HG03460 (cell line): ENCODE results near the gene POLR2M.

Experiments
- ATAC-seq: cut with Tn5 transposase; IDR thresholded peaks from one replicate; pipeline ENCODE4 v1.9.1; 2021; ENCODE audit not compliant: unreplicated experiment

POLR2M gene

GRCh38 chr15:57735891-57736290 lies 29.4 kb downstream of the POLR2M start:
- no peak for ATAC-seq

DNA sequence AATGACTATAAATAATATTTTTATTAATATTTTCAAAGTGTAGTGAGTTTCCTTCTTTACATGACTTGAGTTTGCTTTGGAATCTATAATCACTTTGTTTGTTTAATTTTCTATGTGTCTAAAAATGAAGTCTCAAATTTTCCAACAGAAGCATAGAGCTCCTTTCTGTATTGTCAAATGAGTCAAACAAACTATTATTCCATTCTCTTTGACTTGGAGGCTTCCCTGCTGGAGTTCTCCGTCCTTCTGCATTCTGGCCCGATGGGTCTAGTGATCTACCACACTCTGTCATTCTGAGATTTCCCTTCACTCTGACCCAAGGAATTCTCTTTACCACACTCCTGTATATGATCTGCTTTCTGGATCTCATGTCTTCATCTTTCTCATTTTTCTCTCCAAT lies 30.1 kb downstream of the POLR2M start:
- ATAC-seq = no peak

DNA sequence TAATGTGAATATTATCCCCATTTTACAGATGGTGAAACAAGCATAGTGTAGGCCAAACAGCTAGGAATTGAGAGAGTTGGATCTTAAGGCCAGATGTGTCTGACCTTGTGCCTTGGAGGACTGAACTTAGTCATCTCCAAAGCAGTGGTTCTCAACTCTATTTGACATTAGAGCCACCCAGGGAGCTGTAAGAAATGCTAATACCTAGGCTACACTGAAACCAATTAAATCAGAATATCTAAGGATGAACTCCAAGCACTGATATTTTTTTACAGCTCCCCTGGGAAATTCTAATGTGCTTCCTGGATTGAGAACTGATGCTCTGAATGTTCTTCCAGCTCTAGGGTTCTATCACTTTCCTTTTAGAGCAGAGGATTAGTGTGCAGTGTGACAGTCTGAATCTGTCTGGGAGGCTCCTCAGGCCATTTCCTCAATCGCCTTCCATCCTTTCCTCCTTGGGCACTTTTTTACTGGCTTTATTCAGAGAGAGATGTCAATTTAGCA lies 32.3 kb downstream of the POLR2M start:
- no peak for ATAC-seq

GRCh38 chr15:57740048-57740447 lies 33.5 kb downstream of the POLR2M start:
- ATAC-seq = no peak

GRCh38 chr15:57741089-57741488 lies 34.6 kb downstream of the POLR2M start:
- no peak for ATAC-seq

DNA sequence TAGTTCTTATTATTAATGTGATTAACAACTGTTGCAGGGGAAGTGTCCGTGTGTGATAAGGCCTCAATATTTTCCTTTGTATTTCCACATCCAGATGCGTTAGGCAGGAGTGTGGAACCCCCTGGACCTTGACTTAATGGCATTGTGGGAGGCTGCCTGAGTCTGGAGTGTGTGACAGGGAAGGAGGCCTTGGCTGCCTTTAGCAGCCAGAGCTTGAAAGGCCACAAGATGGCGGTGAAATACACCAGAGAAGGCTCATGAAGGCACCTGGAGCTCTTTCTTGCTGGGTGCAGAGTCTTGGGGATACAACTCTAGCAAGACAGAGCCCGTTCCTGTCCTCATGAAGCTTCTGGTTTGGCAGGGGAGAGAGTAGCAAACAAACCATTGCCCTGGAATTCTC lies 36.9 kb downstream of the POLR2M start:
- no peak for ATAC-seq

DNA sequence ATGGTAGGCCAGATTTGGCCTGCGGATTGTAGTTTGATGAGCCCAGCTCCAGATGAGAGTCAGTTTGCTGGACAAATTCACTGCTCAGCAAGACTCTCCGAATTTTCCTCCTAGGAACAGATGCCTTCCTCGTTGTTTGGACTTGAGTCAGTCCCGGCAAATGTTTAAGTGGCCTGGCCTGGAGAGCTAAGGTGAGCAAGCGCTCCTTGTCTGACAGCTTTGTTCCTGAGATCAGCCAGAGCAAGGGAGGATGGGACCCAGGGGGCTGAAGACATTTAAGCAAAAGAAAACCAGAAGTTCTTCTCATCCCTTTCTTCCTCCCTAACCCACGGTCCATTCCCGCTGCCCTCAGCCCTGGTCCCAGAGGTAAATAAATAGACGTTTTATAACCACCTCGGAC lies 40.3 kb downstream of the POLR2M start:
- ATAC-seq = no peak

DNA sequence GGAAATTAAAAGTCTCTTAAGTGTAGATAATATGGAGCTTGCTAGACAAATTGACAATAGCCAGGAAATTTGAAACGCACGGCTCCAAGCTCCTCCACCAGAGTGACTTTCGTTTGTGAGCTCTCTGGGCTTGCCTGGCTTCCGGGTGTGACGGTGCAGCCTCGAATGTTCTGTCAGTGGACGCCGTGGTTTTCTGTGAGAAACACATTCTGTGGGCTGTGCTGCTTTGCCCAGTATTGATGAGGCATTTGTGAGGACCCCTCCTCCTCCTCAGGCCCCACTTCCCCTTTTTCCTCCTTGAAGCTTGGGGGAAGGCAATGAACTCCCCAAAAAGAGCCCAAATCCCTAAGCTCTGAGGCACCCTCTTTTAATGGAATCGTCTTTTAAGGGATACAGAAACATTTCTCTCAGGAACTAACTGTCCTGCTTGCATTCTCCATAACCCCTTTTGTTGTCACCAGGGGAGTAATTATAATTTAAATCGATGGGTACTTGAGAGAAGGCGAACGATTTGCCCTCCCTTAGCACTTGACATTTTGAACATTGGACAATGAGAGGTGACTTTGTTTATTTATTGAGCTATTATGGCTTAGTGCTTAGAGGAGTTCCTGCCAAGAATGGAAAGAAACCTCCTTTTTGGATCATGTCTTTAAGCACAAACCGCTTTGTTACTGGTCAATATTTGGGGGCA lies 40.8 kb downstream of the POLR2M start:
- no peak for ATAC-seq

DNA sequence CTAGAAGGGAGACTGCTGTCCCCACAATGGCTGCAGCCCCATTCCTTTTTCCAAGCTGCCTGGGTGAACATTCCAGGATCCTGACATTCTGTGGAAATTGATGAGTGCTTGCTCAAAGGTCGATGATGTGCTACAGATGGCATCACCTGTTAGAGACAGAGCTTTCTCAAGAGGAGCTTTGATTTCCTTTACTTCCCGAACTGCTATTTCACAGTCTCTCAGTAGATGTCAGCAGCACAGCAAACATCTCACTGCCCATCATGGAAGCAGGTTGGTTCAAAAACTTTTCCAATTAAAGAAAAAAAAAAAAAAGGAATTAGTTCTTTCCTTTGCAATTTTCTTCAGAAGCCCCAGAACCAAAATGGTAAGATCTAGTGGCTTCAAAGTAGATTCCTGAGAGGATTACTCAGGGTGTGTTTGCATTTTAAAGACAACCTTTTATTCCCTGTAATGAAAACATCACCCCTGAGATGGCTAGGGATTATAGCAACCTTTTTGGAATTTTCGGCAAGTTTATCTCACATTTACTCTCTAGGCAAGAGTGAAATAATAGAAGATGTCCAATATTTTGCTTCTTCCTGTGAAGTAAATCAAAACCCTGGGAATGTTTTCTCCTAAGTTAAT lies 44.8 kb downstream of the POLR2M start:
- ATAC-seq = no peak

DNA sequence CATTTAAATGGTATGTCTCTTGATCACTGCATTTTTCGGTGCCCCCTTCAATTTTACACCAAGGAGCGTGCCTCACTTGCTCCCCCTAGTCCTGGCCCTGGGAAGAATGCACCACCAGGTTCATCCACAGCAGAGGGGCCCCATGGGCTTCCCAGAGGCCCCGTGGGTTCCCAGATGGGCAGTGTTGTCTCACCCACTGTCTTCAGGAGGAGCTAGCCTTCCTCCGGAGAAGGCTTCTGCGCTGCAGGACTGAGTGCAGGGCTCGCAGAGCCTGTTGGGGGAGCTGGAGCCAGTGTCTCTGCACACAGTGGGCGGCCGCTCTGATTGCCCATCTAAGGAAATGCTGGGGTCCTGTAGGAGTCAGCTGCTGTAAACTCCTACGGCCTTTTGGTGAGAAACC lies 45.9 kb downstream of the POLR2M start:
- ATAC-seq = no peak

DNA sequence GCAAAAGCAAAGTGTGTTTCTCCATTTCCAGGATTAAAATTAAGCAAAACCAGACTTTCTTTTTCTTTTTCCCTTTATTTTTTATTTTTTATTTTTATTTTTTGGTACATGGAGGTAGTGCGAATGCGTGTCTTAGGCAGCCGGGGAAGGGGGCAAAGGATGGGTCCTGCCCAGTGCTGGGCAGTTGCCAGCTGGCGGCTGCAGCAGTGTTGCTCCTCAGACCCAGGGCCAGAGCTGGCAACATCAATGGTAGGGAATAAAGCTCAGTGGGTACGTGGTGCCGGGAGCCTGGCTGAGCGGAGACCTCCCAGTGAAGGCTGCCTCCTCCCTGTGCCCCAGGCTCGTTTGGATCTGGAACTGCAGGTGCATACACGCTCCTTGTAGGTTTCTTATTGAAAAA lies 46.3 kb downstream of the POLR2M start:
- ATAC-seq = no peak

- no peak for ATAC-seq
These were observed 50.0 kb downstream of the POLR2M start for GRCh38 chr15:57756466-57756865.

DNA sequence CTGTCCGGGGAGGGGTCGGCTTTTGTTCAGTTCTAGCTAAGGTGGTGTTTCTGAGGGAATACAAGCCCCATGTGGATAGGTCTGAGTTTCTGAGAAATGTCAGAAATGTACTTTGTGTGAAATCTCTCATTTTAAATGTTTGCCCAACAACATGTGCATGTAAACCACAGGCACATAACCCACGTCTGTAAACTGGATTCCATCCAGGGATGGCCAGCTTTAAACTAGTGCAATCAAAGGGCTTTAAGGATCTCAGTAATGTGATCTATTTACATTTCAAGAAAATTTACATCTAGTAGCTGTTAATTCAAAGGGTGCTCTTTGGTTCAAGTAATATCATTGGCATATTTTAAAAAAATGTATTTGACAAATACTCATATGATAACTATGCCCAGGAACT lies 52.0 kb downstream of the POLR2M start:
- no peak for ATAC-seq

DNA sequence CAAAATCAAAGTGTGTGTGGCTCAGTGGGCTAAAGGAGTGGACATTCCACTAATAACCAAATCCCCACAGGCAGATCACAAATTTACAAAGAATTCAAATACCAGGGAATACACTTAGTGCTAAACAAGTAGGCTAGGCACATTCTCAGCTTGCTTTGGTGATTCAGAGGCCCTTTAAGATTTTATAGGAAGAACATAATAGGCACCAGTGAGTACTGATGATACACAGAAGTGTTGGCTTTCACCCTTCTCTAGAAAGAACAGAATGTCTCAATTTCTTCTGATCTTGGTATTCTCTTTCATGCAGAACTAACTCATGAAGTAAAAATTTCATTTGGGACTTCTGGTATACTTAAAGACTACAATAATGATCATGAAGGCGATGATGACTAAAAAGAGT lies 55.0 kb downstream of the POLR2M start:
- ATAC-seq = no peak

DNA sequence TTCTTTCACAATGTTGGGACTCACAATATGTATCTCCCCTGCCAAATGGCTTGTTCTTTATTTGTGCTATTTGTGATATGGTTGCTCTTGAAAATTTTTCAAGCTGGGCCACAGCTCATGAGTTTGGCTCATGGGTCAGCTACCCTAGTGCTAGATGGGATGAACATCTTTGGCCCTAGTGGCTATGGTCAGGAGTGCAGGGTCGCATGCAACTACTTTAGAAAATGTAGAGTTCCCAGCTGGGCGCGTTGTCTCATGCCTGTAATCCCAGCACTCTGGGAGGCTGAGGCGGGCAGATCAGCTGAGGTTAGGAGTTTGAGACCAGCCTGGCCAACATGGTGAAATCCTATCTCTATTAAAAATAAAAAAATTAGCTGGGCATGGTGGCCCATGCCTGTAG lies 55.8 kb downstream of the POLR2M start:
- no peak for ATAC-seq

DNA sequence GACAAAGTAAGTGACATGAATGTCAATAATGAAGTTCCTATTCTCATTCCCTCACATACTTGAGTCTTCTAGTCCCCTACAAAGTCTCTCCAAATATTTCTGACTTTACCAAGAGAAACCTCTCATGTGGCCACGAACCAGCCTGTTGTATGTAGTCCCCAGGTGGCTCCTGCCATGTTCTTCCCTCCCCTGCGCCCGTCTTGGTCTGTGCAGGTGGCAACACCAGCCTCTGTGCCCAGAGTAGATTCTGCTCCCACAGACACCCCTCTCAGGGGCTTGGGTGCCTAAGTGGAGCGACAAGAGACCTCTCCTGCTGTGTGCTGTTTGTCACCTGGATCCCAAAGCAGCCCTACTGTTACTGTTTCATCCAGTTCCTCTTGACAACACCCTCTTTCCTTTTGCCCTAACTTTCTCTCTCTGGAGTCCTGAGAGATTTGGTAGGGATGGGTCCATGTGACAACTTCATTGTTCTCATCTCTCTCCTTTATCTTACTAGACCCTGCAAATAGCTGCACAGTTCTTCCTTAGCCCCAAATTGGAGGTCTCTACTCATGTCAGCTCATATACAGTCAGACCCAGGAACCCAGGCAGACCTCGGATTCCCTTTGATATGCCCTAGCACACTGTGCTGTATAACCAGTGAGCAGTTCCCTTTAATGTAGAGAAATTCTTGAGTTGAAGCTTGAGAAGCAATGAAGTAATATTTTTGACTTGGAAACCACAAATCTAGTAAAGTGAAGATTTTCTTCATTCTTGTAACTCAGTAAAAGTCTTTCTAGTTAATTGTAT lies 56.9 kb downstream of the POLR2M start:
- no peak for ATAC-seq
